Lung (tissue), 12 donors: ENCODE data around the gene CRYGN. TPM values are rescaled to one million over a fixed set of nuclear protein-coding genes. Genes with fewer than 3 reads are reported as not detected.

ENCODE experiments used
- ATAC-seq: fragments of 200-7000 bp; cut with Tn5 transposase; one replicate; pipeline ENCODE4 v1.9.1; 2020; ENCODE audit warnings: moderate number of reproducible peaks; ENCODE audit not compliant: insufficient read depth, low FRiP score
- DNase-seq, 3 donors: peaks; one replicate each; pipeline ENCODE4 v3.0.0-alpha.2; 2013 to 2017
- H3K27ac ChIP-seq, 2 donors: one replicate each; pipeline ENCODE4 v1.5.1; 2013; ENCODE audit warnings: mild to moderate bottlenecking in 2 of 2, moderate library complexity in 2 of 2, control low read depth in 1 of 2, inconsistent platforms in 1 of 2, low read depth in 1 of 2, low read length in 1 of 2
- H3K27me3 ChIP-seq, 3 donors: one replicate each; pipeline ENCODE4 v1.5.1; 2013; ENCODE audit warnings: low read length in 2 of 3; ENCODE audit not compliant: control insufficient read depth in 3 of 3, insufficient read depth in 3 of 3
- H3K36me3 ChIP-seq, 4 donors: one replicate each; pipeline ENCODE4 v1.5.1; 2013; ENCODE audit warnings: low read length in 4 of 4, mild to moderate bottlenecking in 1 of 4, moderate library complexity in 1 of 4; ENCODE audit not compliant: control insufficient read depth in 4 of 4, insufficient read depth in 4 of 4
- H3K4me1 ChIP-seq, 5 donors: one replicate each; pipeline ENCODE4 v1.5.1; 2013; ENCODE audit warnings: low read length in 5 of 5, mild to moderate bottlenecking in 2 of 5, moderate library complexity in 1 of 5; ENCODE audit not compliant: control insufficient read depth in 5 of 5, insufficient read depth in 5 of 5
- H3K4me3 ChIP-seq: one replicate; pipeline ENCODE4 v1.5.1; 2013; ENCODE audit warnings: mild to moderate bottlenecking, control low read depth, moderate library complexity
- H3K9ac ChIP-seq, 2 donors: one replicate each; pipeline ENCODE4 v1.5.1; 2013; ENCODE audit warnings: low read length in 2 of 2, control low read depth in 1 of 2; ENCODE audit not compliant: insufficient read depth in 1 of 2
- H3K9me3 ChIP-seq, 4 donors: one replicate each; pipeline ENCODE4 v1.5.1; 2013; ENCODE audit warnings: low read length in 3 of 4, mild to moderate bottlenecking in 1 of 4, moderate library complexity in 1 of 4; ENCODE audit not compliant: control insufficient read depth in 4 of 4, insufficient read depth in 3 of 4
- CTCF ChIP-seq: IDR thresholded peaks from 2 replicates; pipeline ENCODE4 v1.5.1; 2012; ENCODE audit warnings: mild to moderate bottlenecking; ENCODE audit errors: control extremely low read depth, extremely low read depth
- WGBS, 2 donors: extraction: QIAGEN DNeasy Blood & Tissue Kit; methylation state at CpG; one replicate each; pipeline ENCODE4 v1.1.7; 2013; 5-methylcytosine and 5-hydroxymethylcytosine counted together
- polyA plus RNA-seq, 2 donors: library from polyadenylated mRNA; stranded (reverse); fragments of 200-250 nt; gene quantifications; one replicate each; pipeline ENCODE4 v1.2.1, GENCODE V29; 2013
- total RNA-seq, 2 donors: library from RNA; depleted of rRNA in 1 of 2; stranded (reverse); fragments of >200 nt in 1 of 2; gene quantifications; one replicate each; pipeline ENCODE4 v1.2.1, GENCODE V29; 2014 to 2021
- donor health status: control.
- donor health status: control.
- donor health status: Bipolar disorder and iron deficiency.
- donor health status: healthy.
- donor health status: DM: yes; HTN: yes; CAD: no.

The CRYGN gene
- total and polyA plus RNA-seq, 4 donors: 0.07 to 0.34 (median 0.28) TPM; not detected in 1

GRCh38 chr7:151382079-151382885 lies 57.7 kb downstream of the CRYGN start:
- Histone ChIP-seq H3K9me3 (no peaks in the 10 kb centered on the region), H3K27me3 (peaks cover 0 to 12% (median 5%) of the 10 kb centered on the region in 3 donors), H3K4me3 (no peak overlapping the region), H3K9ac (no peak overlapping the region), H3K36me3 (peaks cover 0 to 14% (median 2%) of the 10 kb centered on the region in 4 donors), H3K27ac (no peak overlapping the region), H3K4me1 (peaks cover 0 to 13% (median 7%) of the 10 kb centered on the region in 5 donors)
- no peak for TF ChIP-seq CTCF
- ATAC-seq: no peak
- 20 to 30% methylated on average over 37 of the region's 37 CpGs for WGBS, 2 donors
- DNase-seq: no peak

- Histone ChIP-seq H3K9ac (no peak overlapping the region), H3K9me3 (no peaks in the 10 kb centered on the region), H3K4me1 (peaks cover 0 to 13% (median 7%) of the 10 kb centered on the region in 5 donors), H3K36me3 (peaks cover 0 to 20% (median 4%) of the 10 kb centered on the region in 4 donors), H3K27me3 (peaks cover 0 to 12% (median 5%) of the 10 kb centered on the region in 3 donors), H3K27ac (no peak overlapping the region), H3K4me3 (no peak overlapping the region)
- DNase-seq: peak in 1 of 3 donors; percentile 11
- 8 to 17% methylated on average over 49 to 83 of the region's 83 CpGs for WGBS, 2 donors
- no peak for TF ChIP-seq CTCF
- no peak for ATAC-seq
Observed at GRCh38 chr7:151381348-151382078, 58.4 kb downstream of the CRYGN start.

GRCh38 chr7:151381098-151381347 lies 58.9 kb downstream of the CRYGN start:
- H3K27me3 ChIP-seq: peaks cover 0 to 12% (median 5%) of the 10 kb centered on the region in 3 donors
- H3K9me3 ChIP-seq: no peaks in the 10 kb centered on the region
- H3K36me3 ChIP-seq: peaks cover 2 to 25% (median 7%) of the 10 kb centered on the region in 4 donors
- 13 to 28% methylated on average over 7 of the region's 7 CpGs for WGBS, 2 donors
- H3K4me3 ChIP-seq: no peak overlapping the region
- DNase-seq: no peak
- no peak for ATAC-seq
- TF ChIP-seq CTCF: no peak
- no peak overlapping the region for H3K9ac ChIP-seq
- no peak overlapping the region for H3K27ac ChIP-seq
- peaks cover 0 to 13% (median 7%) of the 10 kb centered on the region in 5 donors for H3K4me1 ChIP-seq
